HepG2 (cell line): ENCODE measurements around the gene GRIK1.

Experiments used
- BATF2 ChIP-seq: sonication (generic); formaldehyde crosslinking; IDR thresholded peaks from 2 replicates; pipeline ENCODE4 v1.8.0; 2022; ENCODE audit warnings: mild to moderate bottlenecking, missing genetic modification reagents, moderate library complexity
- BRF2 ChIP-seq: sonication (generic); formaldehyde crosslinking; IDR thresholded peaks from 2 replicates; pipeline ENCODE4 v1.8.1; 2022; ENCODE audit warnings: mild to moderate bottlenecking, missing genetic modification reagents
- CTCF ChIP-seq: sonication (generic); formaldehyde crosslinking; IDR thresholded peaks from 2 replicates; pipeline ENCODE4 v1.5.0; 2020; ENCODE audit warnings: mild to moderate bottlenecking, missing genetic modification reagents, moderate library complexity
- ETV5 ChIP-seq: IDR thresholded peaks from 2 replicates; pipeline ENCODE4 v1.6.1; 2018; ENCODE audit warnings: missing biosample characterization, missing genetic modification reagents, inconsistent platforms, borderline replicate concordance
- HDAC2 ChIP-seq: sonication (generic); formaldehyde crosslinking; IDR thresholded peaks from 2 replicates; pipeline ENCODE4 v1.4.0; 2020; ENCODE audit warnings: missing genetic modification reagents
- MED1 ChIP-seq: sonication (generic); formaldehyde crosslinking; IDR thresholded peaks from 2 replicates; pipeline ENCODE4 v1.4.0; 2020; ENCODE audit warnings: missing genetic modification reagents
- POLR2A ChIP-seq, 2 experiments: IDR thresholded peaks; 2 replicates each; pipeline ENCODE4 v1.6.1; 2011; ENCODE audit warnings: low read depth in 2 of 2, low read length in 2 of 2, mild to moderate bottlenecking in 1 of 2, moderate library complexity in 1 of 2; ENCODE audit not compliant: insufficient read depth in 1 of 2
- RAD51 ChIP-seq: fragments of 450-650 bp; IDR thresholded peaks from 2 replicates; pipeline ENCODE4 v1.6.1; 2016; ENCODE audit warnings: borderline replicate concordance
- SNAPC5 ChIP-seq: sonication (generic); formaldehyde crosslinking; IDR thresholded peaks from 2 replicates; pipeline ENCODE4 v1.8.1; 2023; ENCODE audit warnings: mild to moderate bottlenecking, missing genetic modification reagents, borderline replicate concordance
- XRCC5 ChIP-seq: fragments of 200-400 bp; formaldehyde crosslinking; optimal IDR thresholded peaks from 2 replicates; pipeline ENCODE3; 2017; ENCODE audit warnings: mild to moderate bottlenecking, low read length
- ZBTB38 ChIP-seq: sonication (generic); formaldehyde crosslinking; IDR thresholded peaks from 2 replicates; pipeline ENCODE4 v1.5.1; 2020; ENCODE audit warnings: mild to moderate bottlenecking, missing genetic modification reagents
- ZNF18 ChIP-seq: sonication (generic); formaldehyde crosslinking; IDR thresholded peaks from 2 replicates; pipeline ENCODE4 v1.8.0; 2022; ENCODE audit warnings: mild to moderate bottlenecking, missing genetic modification reagents; ENCODE audit not compliant: insufficient replicate concordance
- ZNF274 ChIP-seq: sonication (generic); formaldehyde crosslinking; IDR thresholded peaks from 2 replicates; pipeline ENCODE4 v1.5.1; 2020; ENCODE audit warnings: mild to moderate bottlenecking, missing genetic modification reagents
- ZNF644 ChIP-seq: IDR thresholded peaks from 2 replicates; pipeline ENCODE4 v1.6.1; 2016; ENCODE audit warnings: low read depth

- TF ChIP-seq ZNF18 (CRISPR knock-in tag) (no peak), ETV5 (CRISPR knock-in tag) (no peak), CTCF (CRISPR knock-in tag) (no peak), MED1 (CRISPR knock-in tag) (no peak), SNAPC5 (CRISPR knock-in tag) (no peak), ZNF274 (CRISPR knock-in tag) (no peak), ZNF644 (no peak), RAD51 (no peak), BATF2 (CRISPR knock-in tag) (no peak), HDAC2 (no peak), BRF2 (CRISPR knock-in tag) (no peak), POLR2A (IDR thresholded peaks at IDR 0.05; ENCODE audit: insufficient read depth in 1 of 2, low read depth in 2 of 2, low read length in 2 of 2) (no peak), ZBTB38 (CRISPR knock-in tag) (no peak), XRCC5 (no peak)
Measured at GRCh38 chr21:29656504-29657239, 283.1 kb downstream of the GRIK1 start.
